HG03025 (cell line): Measurements from ENCODE around the gene SNX27.
"Not testable (repeated sequence)": the region's sequence is repeated elsewhere in the genome, so short reads cannot be mapped to it uniquely, and the experiment has no call there.

Experiments used
- ATAC-seq: cut with Tn5 transposase; IDR thresholded peaks from one replicate; pipeline ENCODE4 v1.9.1; 2021; ENCODE audit warnings: mild to moderate bottlenecking, moderate library complexity; ENCODE audit not compliant: unreplicated experiment, low FRiP score

Gene SNX27

GRCh38 chr1:151718011-151718431 is 106.2 kb downstream of the SNX27 start:
- no peak for ATAC-seq

- no peak for ATAC-seq
These were observed 106.8 kb downstream of the SNX27 start for GRCh38 chr1:151718666-151719065.

GRCh38 chr1:151720125-151720524 is 108.3 kb downstream of the SNX27 start:
- ATAC-seq: no peak

- ATAC-seq: no peak
These were observed 108.7 kb downstream of the SNX27 start for GRCh38 chr1:151720554-151720953.

GRCh38 chr1:151720974-151721787 is 109.3 kb downstream of the SNX27 start, which contains the start of gene RIIAD1:
Gene RIIAD1, plus strand, starts transcription at chr1:151721522. Its CDS starts 15 bp downstream, at chr1:151721537.
- no peak for ATAC-seq

GRCh38 chr1:151721788-151722510 is 110.1 kb downstream of the SNX27 start:
- no peak for ATAC-seq

GRCh38 chr1:151723726-151724370 is 112.0 kb downstream of the SNX27 start:
- no peak for ATAC-seq

- ATAC-seq: no peak
These were observed 116.6 kb downstream of the SNX27 start for GRCh38 chr1:151728151-151729054.

GRCh38 chr1:151729157-151729965 is 117.5 kb downstream of the SNX27 start:
- no peak for ATAC-seq

- no peak for ATAC-seq
These were observed 118.1 kb downstream of the SNX27 start for GRCh38 chr1:151729966-151730291.

- ATAC-seq: no peak
These were observed 121.3 kb downstream of the SNX27 start for GRCh38 chr1:151733126-151733525.

- not testable (repeated sequence) for ATAC-seq
These were observed 122.1 kb downstream of the SNX27 start for GRCh38 chr1:151733995-151734394.

- no peak for ATAC-seq
These were observed 125.2 kb downstream of the SNX27 start for GRCh38 chr1:151737026-151737425.

GRCh38 chr1:151737479-151737878 is 125.6 kb downstream of the SNX27 start:
- ATAC-seq: no peak

GRCh38 chr1:151739590-151740355 is 127.9 kb downstream of the SNX27 start:
- ATAC-seq: no peak

- ATAC-seq: no peak
These were observed 129.7 kb downstream of the SNX27 start for GRCh38 chr1:151741516-151741915.
